ENCODE data around the gene USP47. TPM values are rescaled to one million over a fixed set of nuclear protein-coding genes. Genes with fewer than 3 reads are reported as not detected.

The USP47 gene
- total RNA-seq, 1 donor from 2014 or later: 69.4 TPM

DNA sequence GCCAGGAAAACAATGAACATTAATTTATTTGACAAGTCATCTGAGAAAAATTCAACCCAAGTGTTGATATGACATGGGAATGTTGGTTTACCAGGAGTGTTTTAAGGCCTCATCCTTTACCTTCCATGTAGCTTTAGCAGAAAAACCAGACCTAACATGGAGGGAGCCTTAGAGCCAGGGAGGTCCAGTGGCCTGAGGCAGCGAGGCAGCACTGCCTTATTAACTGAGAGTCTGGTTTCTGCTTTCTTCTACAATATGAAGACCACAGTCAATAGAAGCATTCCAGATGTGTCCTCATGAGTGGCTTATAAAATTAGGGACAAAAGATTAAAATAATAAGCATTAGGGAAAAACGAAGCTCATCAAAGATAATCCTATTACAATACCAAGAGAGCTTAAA is 105.1 kb downstream of the USP47 start:
- H3K27me3 ChIP-seq (ENCODE audit: control insufficient read depth in 3 of 3, insufficient read depth in 3 of 3, low read length in 3 of 3): no peaks in the 10 kb centered on the region
- peaks cover 2 to 32% (median 31%) of the 10 kb centered on the region in 3 donors for H3K36me3 ChIP-seq (ENCODE audit: control insufficient read depth in 3 of 3, insufficient read depth in 3 of 3, low read length in 3 of 3)
- H3K4me1 ChIP-seq (ENCODE audit: control insufficient read depth in 3 of 3, insufficient read depth in 3 of 3, low read length in 3 of 3): no peaks in the 10 kb centered on the region
- H3K9ac ChIP-seq (ENCODE audit: low read depth in 1 of 3, low read length in 3 of 3): no peak overlapping the region
- no peak overlapping the region for H3K27ac ChIP-seq (ENCODE audit: low read depth, low read length)
- H3K9me3 ChIP-seq (ENCODE audit: control insufficient read depth in 3 of 3, low read length in 3 of 3): no peaks in the 10 kb centered on the region
- no peak overlapping the region for H3K4me3 ChIP-seq (ENCODE audit: low read length in 3 of 3)

DNA sequence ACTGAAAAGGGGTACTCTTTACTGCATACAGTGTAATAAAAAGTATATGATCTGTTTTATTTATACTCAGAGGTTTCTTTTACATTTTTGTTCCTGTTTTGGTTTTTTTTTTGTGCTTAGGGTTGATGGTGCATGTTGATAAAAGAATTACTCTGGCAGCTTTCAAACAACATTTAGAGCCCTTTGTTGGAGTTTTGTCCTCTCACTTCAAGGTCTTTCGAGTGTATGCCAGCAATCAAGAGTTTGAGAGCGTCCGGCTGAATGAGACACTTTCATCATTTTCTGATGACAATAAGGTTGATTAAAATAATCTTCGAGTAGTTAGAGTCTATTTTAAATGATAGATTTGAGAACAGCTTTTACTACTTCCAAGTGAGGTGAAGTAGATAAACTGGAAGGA is 106.1 kb downstream of the USP47 start:
- no peaks in the 10 kb centered on the region for H3K27me3 ChIP-seq (ENCODE audit: control insufficient read depth in 3 of 3, insufficient read depth in 3 of 3, low read length in 3 of 3)
- H3K9ac ChIP-seq (ENCODE audit: low read depth in 1 of 3, low read length in 3 of 3): no peak overlapping the region
- no peaks in the 10 kb centered on the region for H3K9me3 ChIP-seq (ENCODE audit: control insufficient read depth in 3 of 3, low read length in 3 of 3)
- H3K4me1 ChIP-seq (ENCODE audit: control insufficient read depth in 3 of 3, insufficient read depth in 3 of 3, low read length in 3 of 3): no peaks in the 10 kb centered on the region
- peaks cover 2 to 31% (median 30%) of the 10 kb centered on the region in 3 donors for H3K36me3 ChIP-seq (ENCODE audit: control insufficient read depth in 3 of 3, insufficient read depth in 3 of 3, low read length in 3 of 3)
- H3K27ac ChIP-seq (ENCODE audit: low read depth, low read length): no peak overlapping the region
- H3K4me3 ChIP-seq (ENCODE audit: low read length in 3 of 3): no peak overlapping the region

DNA sequence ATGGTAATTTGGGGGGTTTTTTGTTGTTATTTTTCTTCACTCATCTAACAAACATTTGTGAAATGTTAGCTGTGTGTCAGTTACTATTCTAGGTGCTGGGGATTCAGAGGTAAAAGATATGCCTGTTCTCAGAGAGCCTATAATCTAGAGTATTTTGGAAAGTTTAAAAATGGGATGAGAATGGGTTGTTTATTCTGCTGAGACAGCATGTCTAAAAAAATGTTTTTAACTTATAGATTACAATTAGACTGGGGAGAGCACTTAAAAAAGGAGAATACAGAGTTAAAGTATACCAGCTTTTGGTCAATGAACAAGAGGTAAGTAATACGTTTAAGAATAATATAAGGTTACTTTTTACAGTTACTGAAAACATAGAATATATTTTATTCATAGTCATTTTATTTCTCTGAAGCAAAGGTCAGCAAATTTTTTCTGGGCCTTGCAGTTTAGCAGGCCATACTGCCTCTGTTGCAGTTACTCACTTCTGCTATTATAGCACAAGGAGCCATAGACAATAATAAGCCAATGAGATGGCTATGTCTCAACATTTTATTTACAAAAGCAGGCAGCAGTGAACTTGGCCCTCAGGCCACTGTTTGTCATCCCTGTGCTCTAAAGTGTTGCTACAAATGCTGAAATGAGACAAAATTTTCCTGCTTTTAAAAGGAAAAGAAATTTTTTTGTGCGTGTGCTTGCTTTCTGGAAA is 106.6 kb downstream of the USP47 start:
- Histone ChIP-seq H3K27me3 (ENCODE audit: control insufficient read depth in 3 of 3, insufficient read depth in 3 of 3, low read length in 3 of 3) (no peaks in the 10 kb centered on the region), H3K9ac (ENCODE audit: low read depth in 1 of 3, low read length in 3 of 3) (no peak overlapping the region), H3K36me3 (ENCODE audit: control insufficient read depth in 3 of 3, insufficient read depth in 3 of 3, low read length in 3 of 3) (peaks cover 2 to 32% (median 29%) of the 10 kb centered on the region in 3 donors), H3K27ac (ENCODE audit: low read depth, low read length) (no peak overlapping the region), H3K4me1 (ENCODE audit: control insufficient read depth in 3 of 3, insufficient read depth in 3 of 3, low read length in 3 of 3) (no peaks in the 10 kb centered on the region), H3K9me3 (ENCODE audit: control insufficient read depth in 3 of 3, low read length in 3 of 3) (no peaks in the 10 kb centered on the region), H3K4me3 (ENCODE audit: low read length in 3 of 3) (no peak overlapping the region)

DNA sequence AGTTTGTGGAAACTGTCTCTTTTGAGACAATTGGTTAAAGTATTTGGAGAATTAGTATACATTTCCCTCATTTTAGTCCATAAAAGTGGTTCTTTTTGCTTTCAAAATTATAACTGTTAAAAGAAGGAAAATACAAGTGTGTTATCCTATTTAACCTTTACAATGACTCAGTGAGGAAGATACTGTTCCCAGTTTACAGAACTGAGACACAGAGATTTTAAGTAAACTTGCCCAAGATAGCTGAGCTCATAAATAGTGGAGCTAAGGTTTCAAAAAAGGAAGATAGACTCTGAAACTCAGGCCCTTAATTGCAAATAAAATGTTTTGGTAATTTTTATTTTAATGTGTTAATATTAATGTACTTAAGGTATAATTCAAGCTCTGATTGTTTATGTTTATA is 107.7 kb downstream of the USP47 start:
- no peaks in the 10 kb centered on the region for H3K4me1 ChIP-seq (ENCODE audit: control insufficient read depth in 3 of 3, insufficient read depth in 3 of 3, low read length in 3 of 3)
- H3K27me3 ChIP-seq (ENCODE audit: control insufficient read depth in 3 of 3, insufficient read depth in 3 of 3, low read length in 3 of 3): no peaks in the 10 kb centered on the region
- no peak overlapping the region for H3K4me3 ChIP-seq (ENCODE audit: low read length in 3 of 3)
- H3K27ac ChIP-seq (ENCODE audit: low read depth, low read length): no peak overlapping the region
- H3K9me3 ChIP-seq (ENCODE audit: control insufficient read depth in 3 of 3, low read length in 3 of 3): no peaks in the 10 kb centered on the region
- H3K36me3 ChIP-seq (ENCODE audit: control insufficient read depth in 3 of 3, insufficient read depth in 3 of 3, low read length in 3 of 3): peaks cover 2 to 37% (median 27%) of the 10 kb centered on the region in 3 donors
- H3K9ac ChIP-seq (ENCODE audit: low read depth in 1 of 3, low read length in 3 of 3): no peak overlapping the region

DNA sequence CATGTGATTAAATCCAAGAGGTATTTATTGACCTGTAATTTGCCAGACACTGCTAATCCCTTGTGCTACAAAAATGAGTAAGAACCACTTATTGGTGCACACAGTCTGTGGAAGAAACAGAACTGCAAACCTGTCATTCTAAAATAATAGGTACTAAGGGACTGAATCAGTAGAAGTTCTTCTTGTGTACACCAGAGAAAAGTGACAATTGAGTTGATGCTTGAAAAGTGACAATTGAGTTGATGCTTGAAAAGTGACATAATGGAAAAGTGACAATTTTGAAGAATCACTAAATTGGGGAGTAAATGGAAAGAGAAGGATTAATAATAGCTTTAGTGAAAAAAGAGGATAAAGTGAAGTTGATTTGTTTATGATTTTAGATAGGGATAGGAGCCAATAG is 110.3 kb downstream of the USP47 start:
- Histone ChIP-seq H3K4me3 (ENCODE audit: low read length in 3 of 3) (no peak overlapping the region), H3K9ac (ENCODE audit: low read depth in 1 of 3, low read length in 3 of 3) (no peak overlapping the region), H3K27me3 (ENCODE audit: control insufficient read depth in 3 of 3, insufficient read depth in 3 of 3, low read length in 3 of 3) (no peaks in the 10 kb centered on the region), H3K4me1 (ENCODE audit: control insufficient read depth in 3 of 3, insufficient read depth in 3 of 3, low read length in 3 of 3) (no peaks in the 10 kb centered on the region), H3K9me3 (ENCODE audit: control insufficient read depth in 3 of 3, low read length in 3 of 3) (no peaks in the 10 kb centered on the region), H3K36me3 (ENCODE audit: control insufficient read depth in 3 of 3, insufficient read depth in 3 of 3, low read length in 3 of 3) (peaks cover 22 to 59% (median 48%) of the 10 kb centered on the region in 3 donors), H3K27ac (ENCODE audit: low read depth, low read length) (no peak overlapping the region)

DNA sequence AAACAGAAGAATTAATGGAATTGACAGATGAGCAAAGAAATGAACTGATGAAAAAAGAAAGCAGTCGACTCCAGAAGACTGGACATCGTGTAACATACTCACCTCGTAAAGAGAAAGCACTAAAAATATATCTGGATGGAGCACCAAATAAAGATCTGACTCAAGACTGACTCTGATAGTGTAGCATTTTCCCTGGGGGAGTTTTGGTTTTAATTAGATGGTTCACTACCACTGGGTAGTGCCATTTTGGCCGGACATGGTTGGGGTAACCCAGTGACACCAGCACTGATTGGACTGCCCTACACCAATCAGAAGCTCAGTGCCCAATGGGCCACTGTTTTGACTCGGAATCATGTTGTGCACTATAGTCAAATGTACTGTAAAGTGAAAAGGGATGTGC is 114.2 kb downstream of the USP47 start:
- Histone ChIP-seq H3K27ac (ENCODE audit: low read depth, low read length) (no peak overlapping the region), H3K9me3 (ENCODE audit: control insufficient read depth in 3 of 3, low read length in 3 of 3) (no peaks in the 10 kb centered on the region), H3K9ac (ENCODE audit: low read depth in 1 of 3, low read length in 3 of 3) (no peak overlapping the region), H3K36me3 (ENCODE audit: control insufficient read depth in 3 of 3, insufficient read depth in 3 of 3, low read length in 3 of 3) (peaks cover 19 to 54% (median 36%) of the 10 kb centered on the region in 3 donors), H3K4me3 (ENCODE audit: low read length in 3 of 3) (no peak overlapping the region), H3K27me3 (ENCODE audit: control insufficient read depth in 3 of 3, insufficient read depth in 3 of 3, low read length in 3 of 3) (no peaks in the 10 kb centered on the region), H3K4me1 (ENCODE audit: control insufficient read depth in 3 of 3, insufficient read depth in 3 of 3, low read length in 3 of 3) (no peaks in the 10 kb centered on the region)

DNA sequence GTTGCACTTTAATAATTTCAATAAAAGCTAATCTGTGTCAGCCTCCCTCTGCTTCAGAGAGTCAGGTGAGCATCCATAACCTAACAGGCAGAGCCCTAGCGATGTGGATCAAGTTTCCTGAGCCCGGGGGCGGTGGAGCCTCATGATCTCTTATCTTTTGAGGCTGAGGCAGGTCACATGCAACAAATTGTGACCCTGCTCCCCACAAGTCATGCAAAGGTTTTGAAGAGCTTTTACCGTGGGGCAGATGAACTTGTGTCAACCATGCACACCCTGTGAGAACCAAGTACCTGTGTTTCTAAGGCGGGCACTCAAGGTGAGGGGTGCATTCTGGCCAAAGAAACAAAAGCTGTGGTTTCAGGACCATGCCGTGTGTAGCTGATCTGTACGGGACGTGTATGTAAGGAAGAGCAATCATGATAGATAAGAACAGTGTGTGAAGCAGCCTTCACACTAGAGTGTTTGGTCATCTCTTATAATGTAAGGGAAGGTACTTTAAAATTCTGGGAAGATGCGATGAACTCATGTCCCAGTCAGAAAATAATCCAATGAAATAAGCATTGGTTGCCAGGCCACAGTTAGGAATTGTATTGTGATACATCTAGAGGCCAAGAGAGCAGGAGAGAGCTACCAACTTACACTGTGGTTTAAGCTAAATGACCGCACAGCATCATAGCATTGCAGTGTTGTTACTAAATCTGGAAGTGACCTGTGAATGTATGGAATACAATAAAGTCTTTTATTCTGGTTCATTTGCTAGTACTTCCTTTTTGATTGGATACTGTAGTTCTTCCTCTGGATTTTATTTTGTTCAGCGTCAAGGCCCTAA is 116.8 kb downstream of the USP47 start:
- Histone ChIP-seq H3K27ac (ENCODE audit: low read depth, low read length) (no peak overlapping the region), H3K4me1 (ENCODE audit: control insufficient read depth in 3 of 3, insufficient read depth in 3 of 3, low read length in 3 of 3) (no peaks in the 10 kb centered on the region), H3K27me3 (ENCODE audit: control insufficient read depth in 3 of 3, insufficient read depth in 3 of 3, low read length in 3 of 3) (peaks cover 0 to under 1% (median under 1%) of the 10 kb centered on the region in 3 donors), H3K36me3 (ENCODE audit: control insufficient read depth in 3 of 3, insufficient read depth in 3 of 3, low read length in 3 of 3) (peaks cover 19 to 33% (median 26%) of the 10 kb centered on the region in 3 donors), H3K4me3 (ENCODE audit: low read length in 3 of 3) (no peak overlapping the region), H3K9me3 (ENCODE audit: control insufficient read depth in 3 of 3, low read length in 3 of 3) (no peaks in the 10 kb centered on the region), H3K9ac (ENCODE audit: low read depth in 1 of 3, low read length in 3 of 3) (no peak overlapping the region)

DNA sequence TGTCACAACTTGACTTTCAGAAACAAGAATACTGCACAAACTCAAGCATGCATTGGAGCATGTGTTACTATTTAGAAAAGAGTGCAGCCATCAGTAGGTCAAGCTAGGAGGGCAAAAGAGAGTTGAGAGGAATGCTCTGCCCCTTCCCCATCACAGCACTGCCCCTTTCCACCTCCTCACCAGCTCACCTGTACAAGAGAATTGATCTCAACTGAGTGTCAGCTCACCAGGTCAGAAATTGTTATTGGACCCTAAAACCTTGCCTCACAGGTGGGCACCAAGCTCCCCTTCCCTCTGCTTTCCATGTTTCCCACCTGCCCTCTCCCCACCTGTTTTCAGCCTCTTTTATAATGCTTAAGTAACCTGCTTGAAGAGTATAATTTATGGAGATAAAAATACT is 117.8 kb downstream of the USP47 start:
- Histone ChIP-seq H3K9ac (ENCODE audit: low read depth in 1 of 3, low read length in 3 of 3) (no peak overlapping the region), H3K27ac (ENCODE audit: low read depth, low read length) (no peak overlapping the region), H3K36me3 (ENCODE audit: control insufficient read depth in 3 of 3, insufficient read depth in 3 of 3, low read length in 3 of 3) (peaks cover 19 to 26% (median 26%) of the 10 kb centered on the region in 3 donors), H3K27me3 (ENCODE audit: control insufficient read depth in 3 of 3, insufficient read depth in 3 of 3, low read length in 3 of 3) (peaks cover 0 to 10% (median 10%) of the 10 kb centered on the region in 3 donors), H3K4me3 (ENCODE audit: low read length in 3 of 3) (no peak overlapping the region), H3K4me1 (ENCODE audit: control insufficient read depth in 3 of 3, insufficient read depth in 3 of 3, low read length in 3 of 3) (no peaks in the 10 kb centered on the region), H3K9me3 (ENCODE audit: control insufficient read depth in 3 of 3, low read length in 3 of 3) (no peaks in the 10 kb centered on the region)

DNA sequence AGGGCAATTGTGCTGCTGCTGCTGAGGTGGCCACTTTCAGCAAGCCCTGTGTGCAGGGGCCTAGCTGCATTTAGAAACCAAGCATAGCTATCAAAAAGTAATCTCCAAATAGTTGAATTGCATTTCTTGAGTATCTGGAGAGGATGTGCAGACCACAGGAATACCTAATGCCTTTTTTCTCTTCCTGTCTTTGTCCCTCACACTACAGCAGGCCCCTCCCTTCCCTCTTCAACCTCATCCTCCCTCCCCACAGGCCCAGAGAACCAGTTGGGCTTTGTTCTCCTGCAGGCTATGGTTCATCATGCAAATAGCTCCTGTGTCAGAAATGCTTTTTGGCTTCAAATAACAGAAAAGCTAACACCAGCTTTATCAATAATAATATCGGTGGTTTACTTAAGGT is 118.9 kb downstream of the USP47 start:
- Histone ChIP-seq H3K27me3 (ENCODE audit: control insufficient read depth in 3 of 3, insufficient read depth in 3 of 3, low read length in 3 of 3) (peaks cover 0 to 14% (median 12%) of the 10 kb centered on the region in 3 donors), H3K9ac (ENCODE audit: low read depth in 1 of 3, low read length in 3 of 3) (no peak overlapping the region), H3K36me3 (ENCODE audit: control insufficient read depth in 3 of 3, insufficient read depth in 3 of 3, low read length in 3 of 3) (peaks cover 12 to 18% (median 17%) of the 10 kb centered on the region in 3 donors), H3K4me1 (ENCODE audit: control insufficient read depth in 3 of 3, insufficient read depth in 3 of 3, low read length in 3 of 3) (no peaks in the 10 kb centered on the region), H3K4me3 (ENCODE audit: low read length in 3 of 3) (no peak overlapping the region), H3K27ac (ENCODE audit: low read depth, low read length) (no peak overlapping the region), H3K9me3 (ENCODE audit: control insufficient read depth in 3 of 3, low read length in 3 of 3) (no peaks in the 10 kb centered on the region)

DNA sequence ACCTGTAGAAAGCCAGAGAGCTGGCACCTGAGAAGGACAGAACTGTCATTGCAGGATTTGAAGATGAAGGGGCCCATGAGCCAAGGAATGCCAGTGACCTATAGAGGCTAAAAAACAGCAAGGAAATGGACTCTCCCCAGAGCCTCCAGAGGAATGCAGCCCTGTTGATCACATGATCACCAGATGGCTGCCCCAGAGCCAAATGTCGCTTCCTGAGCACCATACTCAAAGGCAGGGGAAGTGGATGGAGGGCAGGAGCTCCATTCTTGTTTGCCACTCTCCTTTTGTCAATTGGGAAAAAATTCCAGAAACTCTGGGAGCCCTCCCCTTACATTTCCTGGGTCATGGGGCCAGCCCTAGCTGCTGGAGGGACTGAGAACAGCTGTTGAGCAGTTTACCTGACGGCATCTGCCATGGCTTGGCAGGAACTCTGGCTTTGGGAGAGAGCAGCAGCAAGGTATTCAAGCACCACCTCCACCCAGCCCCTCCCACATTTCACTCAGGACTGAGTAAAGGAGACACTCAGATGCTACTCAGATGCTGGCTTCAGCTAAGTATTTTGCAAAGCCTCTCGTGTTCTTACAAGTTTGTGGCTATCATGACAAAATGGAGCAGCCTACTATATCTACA is 119.7 kb downstream of the USP47 start:
- peaks cover 4 to 10% (median 9%) of the 10 kb centered on the region in 3 donors for H3K36me3 ChIP-seq (ENCODE audit: control insufficient read depth in 3 of 3, insufficient read depth in 3 of 3, low read length in 3 of 3)

More for the DNA sequence above, 119.7 kb downstream of the USP47 start:
- no peak overlapping the region for H3K4me3 ChIP-seq (ENCODE audit: low read length in 3 of 3)
- peaks cover 0 to 14% (median 12%) of the 10 kb centered on the region in 3 donors for H3K27me3 ChIP-seq (ENCODE audit: control insufficient read depth in 3 of 3, insufficient read depth in 3 of 3, low read length in 3 of 3)
- no peaks in the 10 kb centered on the region for H3K4me1 ChIP-seq (ENCODE audit: control insufficient read depth in 3 of 3, insufficient read depth in 3 of 3, low read length in 3 of 3)
- no peak overlapping the region for H3K27ac ChIP-seq (ENCODE audit: low read depth, low read length)
- no peaks in the 10 kb centered on the region for H3K9me3 ChIP-seq (ENCODE audit: control insufficient read depth in 3 of 3, low read length in 3 of 3)
- H3K9ac ChIP-seq (ENCODE audit: low read depth in 1 of 3, low read length in 3 of 3): no peak overlapping the region
